Measurements from ENCODE around the gene UST. TPM values are rescaled to one million over a fixed set of nuclear protein-coding genes. Genes with fewer than 3 reads are reported as not detected.
A peak's percentile ranks its signal among the peaks of the same experiment; 100 is the strongest.

The UST gene
- polyA plus RNA-seq, 1 experiment, result 21.4 TPM

GRCh38 chr6:148720406-148720805, 26.4 kb upstream of the UST start:
- no peak for TF ChIP-seq CTCF (IDR thresholded peaks at IDR 0.05; ENCODE audit: low read depth, low read length)
- no peak overlapping the region for H3K27ac ChIP-seq (ENCODE audit: low read depth, low read length)
- H3K4me3 ChIP-seq (ENCODE audit: low read depth, low read length), result no peak overlapping the region
- no peak for DNase-seq (ENCODE audit: low read depth, low spot score)
- ChIA-PET CTCF (no interaction called here), POLR2A (no interaction called here)
- H3K27me3 ChIP-seq (ENCODE audit: control insufficient read depth, insufficient read depth, low read length), result no peaks in the 10 kb centered on the region
- H3K9me3 ChIP-seq (ENCODE audit: control insufficient read depth, insufficient read depth, low read length), result no peaks in the 10 kb centered on the region

GRCh38 chr6:148720897-148721296, 25.9 kb upstream of the UST start:
- Histone ChIP-seq H3K27ac (ENCODE audit: low read depth, low read length) (peak overlapping the region; percentile 4), H3K9me3 (ENCODE audit: control insufficient read depth, insufficient read depth, low read length) (no peaks in the 10 kb centered on the region), H3K27me3 (ENCODE audit: control insufficient read depth, insufficient read depth, low read length) (no peaks in the 10 kb centered on the region), H3K4me3 (ENCODE audit: low read depth, low read length) (no peak overlapping the region)
- no peak for DNase-seq (ENCODE audit: low read depth, low spot score)
- ChIA-PET CTCF (interaction anchor here (0.9 kb wide), 1 partner anchor 40 kb away, joined by 3 read pairs; no protein-coding TSS in a partner anchor), POLR2A (no interaction called here)
- no peak for TF ChIP-seq CTCF (IDR thresholded peaks at IDR 0.05; ENCODE audit: low read depth, low read length)

GRCh38 chr6:148723484-148723883, 23.3 kb upstream of the UST start:
- no peak for TF ChIP-seq CTCF (IDR thresholded peaks at IDR 0.05; ENCODE audit: low read depth, low read length)
- H3K27me3 ChIP-seq (ENCODE audit: control insufficient read depth, insufficient read depth, low read length), result no peaks in the 10 kb centered on the region
- peak overlapping the region; percentile 4 for H3K27ac ChIP-seq (ENCODE audit: low read depth, low read length)
- DNase-seq (ENCODE audit: low read depth, low spot score), result peak; percentile 88
- POLR2A ChIA-PET, result interaction anchor here (0.5 to 1.1 kb wide), 2 partner anchors 103 to 134 kb away, joined by 3 to 5 read pairs; no protein-coding TSS in a partner anchor
- H3K4me3 ChIP-seq (ENCODE audit: low read depth, low read length), result no peak overlapping the region
- CTCF ChIA-PET, result interaction anchor here (1.4 kb wide), 1 partner anchor 146 kb away, joined by 6 read pairs; no protein-coding TSS in a partner anchor
- H3K9me3 ChIP-seq (ENCODE audit: control insufficient read depth, insufficient read depth, low read length), result no peaks in the 10 kb centered on the region

GRCh38 chr6:148724428-148724827, 22.4 kb upstream of the UST start:
- H3K27me3 ChIP-seq (ENCODE audit: control insufficient read depth, insufficient read depth, low read length), result no peaks in the 10 kb centered on the region
- POLR2A ChIA-PET, result interaction anchor here (0.6 kb wide), 1 partner anchor 11 kb away, joined by 6 read pairs; no protein-coding TSS in a partner anchor
- TF ChIP-seq CTCF (IDR thresholded peaks at IDR 0.05; ENCODE audit: low read depth, low read length), result no peak
- no peak overlapping the region for H3K4me3 ChIP-seq (ENCODE audit: low read depth, low read length)
- CTCF ChIA-PET, result no interaction called here
- no peak overlapping the region for H3K27ac ChIP-seq (ENCODE audit: low read depth, low read length)
- no peaks in the 10 kb centered on the region for H3K9me3 ChIP-seq (ENCODE audit: control insufficient read depth, insufficient read depth, low read length)
- no peak for DNase-seq (ENCODE audit: low read depth, low spot score)

- TF ChIP-seq CTCF (IDR thresholded peaks at IDR 0.05; ENCODE audit: low read depth, low read length), result no peak
- POLR2A ChIA-PET, result no interaction called here
- H3K27ac ChIP-seq (ENCODE audit: low read depth, low read length), result no peak overlapping the region
- DNase-seq (ENCODE audit: low read depth, low spot score), result no peak
- CTCF ChIA-PET, result no interaction called here
- no peak overlapping the region for H3K4me3 ChIP-seq (ENCODE audit: low read depth, low read length)
- no peaks in the 10 kb centered on the region for H3K27me3 ChIP-seq (ENCODE audit: control insufficient read depth, insufficient read depth, low read length)
- no peaks in the 10 kb centered on the region for H3K9me3 ChIP-seq (ENCODE audit: control insufficient read depth, insufficient read depth, low read length)
Observed at GRCh38 chr6:148727104-148727503, 19.7 kb upstream of the UST start.

Data from AG04450 (cell line).